ENCODE results near the gene RSKR.

RSKR gene

GRCh38 chr17:28657756-28658155, 43.8 kb upstream of the RSKR start:
- no peak overlapping the region for H3K4me3 ChIP-seq (ENCODE audit: low read depth in 1 of 2, low read length in 2 of 2)
- peaks cover 54% of the 10 kb centered on the region for H3K79me2 ChIP-seq (ENCODE audit: insufficient read depth, low read length)
- TF ChIP-seq EZH2 (IDR thresholded peaks at IDR 0.05; ENCODE audit: borderline replicate concordance, low read depth, low read length, severe bottlenecking) (no peak), CTCF (IDR thresholded peaks at IDR 0.05; ENCODE audit: borderline replicate concordance, extremely low read depth, low read length, poor library complexity, severe bottlenecking) (no peak)
- H3K36me3 ChIP-seq (ENCODE audit: insufficient read depth, low read length): peaks cover 55% of the 10 kb centered on the region
- H3K4me1 ChIP-seq (ENCODE audit: insufficient read depth, low read length): peaks cover 14% of the 10 kb centered on the region
- H3K4me2 ChIP-seq (ENCODE audit: insufficient read depth, low read length): no peak overlapping the region
- DNase-seq (no peak), ATAC-seq (ENCODE audit: insufficient read depth, low read depth) (no peak)
- no peak overlapping the region for H3K27ac ChIP-seq (ENCODE audit: low read length)
- no peak overlapping the region for H3K9ac ChIP-seq (ENCODE audit: low read depth, low read length)
- no peak overlapping the region for H2AFZ ChIP-seq (ENCODE audit: low read depth, low read length)
- H3K27me3 ChIP-seq (ENCODE audit: insufficient read depth, low read length, poor library complexity): no peaks in the 10 kb centered on the region
- no peaks in the 10 kb centered on the region for H4K20me1 ChIP-seq (ENCODE audit: insufficient read depth, low read length)
- H3K9me3 ChIP-seq (ENCODE audit: insufficient read depth, low read length, severe bottlenecking): peaks cover 9% of the 10 kb centered on the region

- Histone ChIP-seq H4K20me1 (ENCODE audit: insufficient read depth, low read length) (no peaks in the 10 kb centered on the region), H3K79me2 (ENCODE audit: insufficient read depth, low read length) (peaks cover 34% of the 10 kb centered on the region), H3K9me3 (ENCODE audit: insufficient read depth, low read length, severe bottlenecking) (peaks cover 6% of the 10 kb centered on the region)
Measured at GRCh38 chr17:28655160-28655559, 41.2 kb upstream of the RSKR start.

GRCh38 chr17:28648698-28649097, 34.7 kb upstream of the RSKR start:
- H4K20me1 ChIP-seq (ENCODE audit: insufficient read depth, low read length): 0 out of 2 replicates have a peak, but pooled peaks cover 4% of the 10 kb centered on the region
- ATAC-seq (ENCODE audit: insufficient read depth, low read depth) (no peak), DNase-seq (no peak)
- TF ChIP-seq EZH2 (IDR thresholded peaks at IDR 0.05; ENCODE audit: borderline replicate concordance, low read depth, low read length, severe bottlenecking): no peak
- TF ChIP-seq CTCF (IDR thresholded peaks at IDR 0.05; ENCODE audit: borderline replicate concordance, extremely low read depth, low read length, poor library complexity, severe bottlenecking): no peak
- H2AFZ ChIP-seq (ENCODE audit: low read depth, low read length): no peak overlapping the region
- no peak overlapping the region for H3K4me3 ChIP-seq (ENCODE audit: low read depth in 1 of 2, low read length in 2 of 2)
- H3K27ac ChIP-seq (ENCODE audit: low read length): no peak overlapping the region
- H3K79me2 ChIP-seq (ENCODE audit: insufficient read depth, low read length): peaks cover 30% of the 10 kb centered on the region
- peaks cover 27% of the 10 kb centered on the region for H3K36me3 ChIP-seq (ENCODE audit: insufficient read depth, low read length)
- no peaks in the 10 kb centered on the region for H3K27me3 ChIP-seq (ENCODE audit: insufficient read depth, low read length, poor library complexity)
- H3K4me1 ChIP-seq (ENCODE audit: insufficient read depth, low read length): peaks cover 30% of the 10 kb centered on the region
- no peak overlapping the region for H3K9ac ChIP-seq (ENCODE audit: low read depth, low read length)
- no peaks in the 10 kb centered on the region for H3K9me3 ChIP-seq (ENCODE audit: insufficient read depth, low read length, severe bottlenecking)
- H3K4me2 ChIP-seq (ENCODE audit: insufficient read depth, low read length): no peak overlapping the region

More at GRCh38 chr17:28655160-28655559, 41.2 kb upstream of the RSKR start:
- no peak for DNase-seq
- ATAC-seq (ENCODE audit: insufficient read depth, low read depth): no peak
- no peak overlapping the region for H2AFZ ChIP-seq (ENCODE audit: low read depth, low read length)
- no peak for TF ChIP-seq CTCF (IDR thresholded peaks at IDR 0.05; ENCODE audit: borderline replicate concordance, extremely low read depth, low read length, poor library complexity, severe bottlenecking)
- TF ChIP-seq EZH2 (IDR thresholded peaks at IDR 0.05; ENCODE audit: borderline replicate concordance, low read depth, low read length, severe bottlenecking): no peak
- no peak overlapping the region for H3K27ac ChIP-seq (ENCODE audit: low read length)
- H3K4me2 ChIP-seq (ENCODE audit: insufficient read depth, low read length): no peak overlapping the region
- no peak overlapping the region for H3K4me3 ChIP-seq (ENCODE audit: low read depth in 1 of 2, low read length in 2 of 2)
- no peak overlapping the region for H3K9ac ChIP-seq (ENCODE audit: low read depth, low read length)
- peaks cover 59% of the 10 kb centered on the region for H3K36me3 ChIP-seq (ENCODE audit: insufficient read depth, low read length)
- H3K27me3 ChIP-seq (ENCODE audit: insufficient read depth, low read length, poor library complexity): no peaks in the 10 kb centered on the region
- no peaks in the 10 kb centered on the region; the same call in 1 of the 2 replicates for H3K4me1 ChIP-seq (ENCODE audit: insufficient read depth, low read length)

All from DND-41 (cell line).